ENCODE measurements around the gene NGB. TPM values are rescaled to one million over a fixed set of nuclear protein-coding genes. Genes with fewer than 3 reads are reported as not detected.

NGB gene
- total RNA-seq, 1 donor from 2014 or later, result not detected

GRCh38 chr14:77257700-77258099 lies 13.3 kb downstream of the NGB start:
- Mint-ChIP-seq H3K9me3 (no peaks in the 10 kb centered on the region), H3K36me3 (no peaks in the 10 kb centered on the region), H3K27me3 (peaks cover 18% of the 10 kb centered on the region), H3K4me1 (ENCODE audit: unreplicated experiment) (no peaks in the 10 kb centered on the region), H3K4me3 (no peak overlapping the region), H3K27ac (no peak overlapping the region)
- TF ChIP-seq CTCF (conservative IDR thresholded peaks at IDR 0.05), result no peak
- no peak for DNase-seq (ENCODE audit: extremely low spot score, unreplicated experiment)

GRCh38 chr14:77256694-77257093 lies 14.3 kb downstream of the NGB start:
- Mint-ChIP-seq H3K36me3 (no peaks in the 10 kb centered on the region), H3K9me3 (no peaks in the 10 kb centered on the region), H3K4me1 (ENCODE audit: unreplicated experiment) (no peaks in the 10 kb centered on the region), H3K27ac (no peak overlapping the region), H3K27me3 (peaks cover 16% of the 10 kb centered on the region), H3K4me3 (no peak overlapping the region)
- TF ChIP-seq CTCF (conservative IDR thresholded peaks at IDR 0.05), result no peak
- no peak for DNase-seq (ENCODE audit: extremely low spot score, unreplicated experiment)

GRCh38 chr14:77253333-77254190 lies 17.4 kb downstream of the NGB start:
- no peak for TF ChIP-seq CTCF (conservative IDR thresholded peaks at IDR 0.05)
- Mint-ChIP-seq H3K4me3 (no peak overlapping the region), H3K36me3 (no peaks in the 10 kb centered on the region), H3K9me3 (no peaks in the 10 kb centered on the region), H3K27me3 (peaks cover 12% of the 10 kb centered on the region), H3K4me1 (ENCODE audit: unreplicated experiment) (no peaks in the 10 kb centered on the region), H3K27ac (no peak overlapping the region)
- no peak for DNase-seq (ENCODE audit: extremely low spot score, unreplicated experiment)

GRCh38 chr14:77251870-77252269 lies 19.1 kb downstream of the NGB start:
- Mint-ChIP-seq H3K27me3 (peaks cover 15% of the 10 kb centered on the region), H3K27ac (no peak overlapping the region), H3K9me3 (no peaks in the 10 kb centered on the region), H3K4me1 (ENCODE audit: unreplicated experiment) (no peaks in the 10 kb centered on the region), H3K36me3 (no peaks in the 10 kb centered on the region), H3K4me3 (no peak overlapping the region)
- DNase-seq (ENCODE audit: extremely low spot score, unreplicated experiment), result no peak
- no peak for TF ChIP-seq CTCF (conservative IDR thresholded peaks at IDR 0.05)

- TF ChIP-seq CTCF (conservative IDR thresholded peaks at IDR 0.05), result no peak
- H3K36me3 Mint-ChIP-seq, result no peaks in the 10 kb centered on the region
Measured at GRCh38 chr14:77250927-77251326, 20.1 kb downstream of the NGB start.

More at GRCh38 chr14:77250927-77251326, 20.1 kb downstream of the NGB start:
- Mint-ChIP-seq H3K27ac (no peak overlapping the region), H3K4me1 (ENCODE audit: unreplicated experiment) (no peaks in the 10 kb centered on the region), H3K27me3 (peaks cover 13% of the 10 kb centered on the region), H3K4me3 (no peak overlapping the region), H3K9me3 (no peaks in the 10 kb centered on the region)
- no peak for DNase-seq (ENCODE audit: extremely low spot score, unreplicated experiment)

All from type B pancreatic cell (in vitro differentiated cells).